HepG2 (cell line): Measurements from ENCODE around the gene TMEM135.

ENCODE experiments used
- NFE2L2 ChIP-seq: fragments of 150-350 bp; IDR thresholded peaks from 2 replicates; pipeline ENCODE4 v1.6.1; 2014; ENCODE audit warnings: low read length
- POLR2A ChIP-seq, 2 experiments: IDR thresholded peaks; 2 replicates each; pipeline ENCODE4 v1.6.1; 2011; ENCODE audit warnings: low read depth in 2 of 2, low read length in 2 of 2, mild to moderate bottlenecking in 1 of 2, moderate library complexity in 1 of 2; ENCODE audit not compliant: insufficient read depth in 1 of 2
- POLR2AphosphoS5 ChIP-seq: IDR thresholded peaks from 2 replicates; pipeline ENCODE4 v1.6.1; 2012; ENCODE audit warnings: low read depth, low read length
- SCMH1 ChIP-seq: sonication (generic); formaldehyde crosslinking; IDR thresholded peaks from 2 replicates; pipeline ENCODE4 v1.9.0; 2021; ENCODE audit warnings: missing genetic modification reagents, mild to moderate bottlenecking, borderline replicate concordance
- ZBTB1 ChIP-seq: sonication (generic); formaldehyde crosslinking; IDR thresholded peaks from 2 replicates; pipeline ENCODE4 v1.4.0; 2020; ENCODE audit warnings: missing genetic modification reagents, borderline replicate concordance
- ZNF274 ChIP-seq: sonication (generic); formaldehyde crosslinking; IDR thresholded peaks from 2 replicates; pipeline ENCODE4 v1.5.1; 2020; ENCODE audit warnings: mild to moderate bottlenecking, missing genetic modification reagents
- ZNF570 ChIP-seq: sonication (generic); formaldehyde crosslinking; IDR thresholded peaks from 2 replicates; pipeline ENCODE4 v1.4.0; 2020; ENCODE audit warnings: mild to moderate bottlenecking, missing genetic modification reagents, borderline replicate concordance
- ZNF768 ChIP-seq: sonication (generic); formaldehyde crosslinking; IDR thresholded peaks from 2 replicates; pipeline ENCODE4 v1.4.0; 2020; ENCODE audit warnings: missing genetic modification reagents
- TF ChIP-seq, protein P1 (sequence below): sonication (generic); formaldehyde crosslinking; conservative IDR thresholded peaks from 2 replicates; pipeline ENCODE4 v1.8.0; 2022; ENCODE audit warnings: low read depth, missing genetic modification reagents
- TF ChIP-seq, protein P2 (sequence below): sonication (generic); formaldehyde crosslinking; IDR thresholded peaks from 2 replicates; pipeline ENCODE4 v1.4.0; 2020; ENCODE audit warnings: mild to moderate bottlenecking, missing genetic modification reagents
- TF ChIP-seq, protein P3 (sequence below): sonication (generic); formaldehyde crosslinking; IDR thresholded peaks from 2 replicates; pipeline ENCODE4 v1.5.0; 2020; ENCODE audit warnings: mild to moderate bottlenecking, missing genetic modification reagents, moderate library complexity
- TF ChIP-seq, protein P4 (sequence below): sonication (generic); formaldehyde crosslinking; conservative IDR thresholded peaks from 2 replicates; pipeline ENCODE4 v1.5.0; 2020; ENCODE audit warnings: missing genetic modification reagents
- TF ChIP-seq, protein P5 (sequence below): sonication (generic); formaldehyde crosslinking; IDR thresholded peaks from 2 replicates; pipeline ENCODE4 v1.5.0; 2020; ENCODE audit warnings: mild to moderate bottlenecking, missing genetic modification reagents
- TF ChIP-seq, protein P6 (sequence below): sonication (generic); formaldehyde crosslinking; IDR thresholded peaks from 2 replicates; pipeline ENCODE4 v1.4.0; 2020; ENCODE audit warnings: missing genetic modification reagents

DNA sequence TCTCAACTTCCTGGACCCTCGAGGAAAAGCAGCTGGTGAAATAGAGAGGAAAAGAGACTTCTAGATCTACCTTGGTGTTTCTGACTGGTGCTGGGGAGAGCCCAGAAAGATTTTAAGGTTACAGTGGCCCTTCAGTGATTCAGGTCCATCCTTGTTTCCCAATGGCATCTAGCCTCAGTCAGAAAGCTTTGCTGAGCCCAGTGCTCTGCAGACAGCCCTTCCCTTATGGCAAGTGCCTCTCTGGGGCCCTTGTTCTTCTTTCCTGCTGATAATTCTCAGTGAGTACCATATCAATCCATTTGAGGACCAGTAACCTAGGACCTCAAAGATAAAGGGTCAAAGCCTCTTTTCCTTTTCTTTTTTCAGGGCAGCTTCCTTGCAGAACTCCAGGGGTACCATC, 25.1 kb upstream of the TMEM135 start:
- TF ChIP-seq, protein P1, sequence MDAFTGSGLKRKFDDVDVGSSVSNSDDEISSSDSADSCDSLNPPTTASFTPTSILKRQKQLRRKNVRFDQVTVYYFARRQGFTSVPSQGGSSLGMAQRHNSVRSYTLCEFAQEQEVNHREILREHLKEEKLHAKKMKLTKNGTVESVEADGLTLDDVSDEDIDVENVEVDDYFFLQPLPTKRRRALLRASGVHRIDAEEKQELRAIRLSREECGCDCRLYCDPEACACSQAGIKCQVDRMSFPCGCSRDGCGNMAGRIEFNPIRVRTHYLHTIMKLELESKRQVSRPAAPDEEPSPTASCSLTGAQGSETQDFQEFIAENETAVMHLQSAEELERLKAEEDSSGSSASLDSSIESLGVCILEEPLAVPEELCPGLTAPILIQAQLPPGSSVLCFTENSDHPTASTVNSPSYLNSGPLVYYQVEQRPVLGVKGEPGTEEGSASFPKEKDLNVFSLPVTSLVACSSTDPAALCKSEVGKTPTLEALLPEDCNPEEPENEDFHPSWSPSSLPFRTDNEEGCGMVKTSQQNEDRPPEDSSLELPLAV, result no peak
- TF ChIP-seq ZBTB1 (CRISPR knock-in tag) (no peak), POLR2A (IDR thresholded peaks at IDR 0.05; ENCODE audit: insufficient read depth in 1 of 2, low read depth in 2 of 2, low read length in 2 of 2) (no peak), ZNF274 (CRISPR knock-in tag) (no peak), POLR2AphosphoS5 (no peak), SCMH1 (CRISPR knock-in tag) (no peak), NFE2L2 (no peak), ZNF768 (no peak), ZNF570 (CRISPR knock-in tag) (no peak)
- TF ChIP-seq, protein P2, sequence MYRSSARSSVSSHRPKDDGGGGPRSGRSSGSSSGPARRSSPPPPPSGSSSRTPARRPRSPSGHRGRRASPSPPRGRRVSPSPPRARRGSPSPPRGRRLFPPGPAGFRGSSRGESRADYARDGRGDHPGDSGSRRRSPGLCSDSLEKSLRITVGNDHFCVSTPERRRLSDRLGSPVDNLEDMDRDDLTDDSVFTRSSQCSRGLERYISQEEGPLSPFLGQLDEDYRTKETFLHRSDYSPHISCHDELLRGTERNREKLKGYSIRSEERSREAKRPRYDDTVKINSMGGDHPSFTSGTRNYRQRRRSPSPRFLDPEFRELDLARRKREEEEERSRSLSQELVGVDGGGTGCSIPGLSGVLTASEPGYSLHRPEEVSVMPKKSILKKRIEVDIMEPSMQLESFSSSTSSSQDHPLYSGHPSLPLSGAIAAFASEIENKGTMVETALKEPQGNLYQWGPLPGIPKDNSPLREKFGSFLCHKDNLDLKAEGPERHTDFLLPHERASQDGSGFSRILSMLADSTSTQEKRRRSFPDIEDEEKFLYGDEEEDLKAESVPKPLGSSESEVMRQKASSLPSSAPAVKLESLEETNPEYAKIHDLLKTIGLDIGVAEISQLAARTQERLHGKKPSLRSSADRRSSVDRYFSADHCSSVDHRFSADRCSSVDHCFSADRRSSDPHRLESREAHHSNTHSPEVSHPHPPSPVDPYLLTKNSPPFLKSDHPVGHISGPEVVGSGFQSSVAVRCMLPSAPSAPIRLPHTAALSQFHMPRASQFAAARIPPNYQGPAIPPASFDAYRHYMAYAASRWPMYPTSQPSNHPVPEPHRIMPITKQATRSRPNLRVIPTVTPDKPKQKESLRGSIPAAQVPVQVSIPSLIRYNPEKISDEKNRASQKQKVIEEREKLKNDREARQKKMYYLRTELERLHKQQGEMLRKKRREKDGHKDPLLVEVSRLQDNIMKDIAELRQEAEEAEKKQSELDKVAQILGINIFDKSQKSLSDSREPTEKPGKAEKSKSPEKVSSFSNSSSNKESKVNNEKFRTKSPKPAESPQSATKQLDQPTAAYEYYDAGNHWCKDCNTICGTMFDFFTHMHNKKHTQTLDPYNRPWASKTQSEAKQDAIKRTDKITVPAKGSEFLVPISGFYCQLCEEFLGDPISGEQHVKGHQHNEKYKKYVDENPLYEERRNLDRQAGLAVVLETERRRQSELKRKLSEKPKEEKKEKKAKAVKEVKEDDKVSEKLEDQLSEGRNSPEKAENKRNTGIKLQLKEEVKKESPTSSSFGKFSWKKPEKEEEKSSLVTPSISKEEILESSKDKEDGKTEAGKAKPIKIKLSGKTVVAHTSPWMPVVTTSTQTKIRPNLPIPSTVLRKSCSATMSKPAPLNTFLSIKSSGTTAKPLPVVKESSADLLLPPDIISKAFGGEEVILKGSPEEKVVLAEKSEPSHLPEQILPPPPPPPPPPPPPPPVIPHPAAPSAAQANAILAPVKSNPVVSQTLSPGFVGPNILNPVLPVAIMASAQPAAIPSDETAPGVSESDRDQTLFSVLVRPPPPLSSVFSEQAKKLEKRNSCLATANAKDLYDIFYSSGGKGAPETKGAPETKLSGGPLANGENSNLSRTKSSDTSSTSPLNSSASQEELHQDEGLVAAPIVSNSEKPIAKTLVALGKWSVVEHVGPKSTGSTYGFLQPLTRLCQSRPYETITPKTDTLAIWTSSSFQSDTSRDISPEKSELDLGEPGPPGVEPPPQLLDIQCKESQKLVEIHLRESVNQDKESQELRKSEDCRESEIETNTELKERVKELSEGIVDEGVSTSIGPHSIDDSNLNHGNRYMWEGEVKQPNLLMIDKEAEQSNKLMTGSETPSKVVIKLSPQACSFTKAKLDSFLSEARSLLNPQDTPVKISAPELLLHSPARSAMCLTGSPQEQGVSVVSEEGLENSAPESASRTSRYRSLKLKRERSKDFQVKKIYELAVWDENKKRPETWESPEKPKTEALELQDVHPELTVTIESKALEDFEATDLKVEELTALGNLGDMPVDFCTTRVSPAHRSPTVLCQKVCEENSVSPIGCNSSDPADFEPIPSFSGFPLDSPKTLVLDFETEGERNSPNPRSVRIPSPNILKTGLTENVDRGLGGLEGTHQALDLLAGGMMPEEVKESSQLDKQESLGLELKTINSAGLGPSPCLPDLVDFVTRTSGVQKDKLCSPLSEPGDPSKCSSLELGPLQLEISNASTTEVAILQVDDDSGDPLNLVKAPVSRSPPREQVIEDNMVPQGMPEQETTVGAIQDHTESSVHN (CRISPR knock-in tag), result no peak
- TF ChIP-seq, protein P3, sequence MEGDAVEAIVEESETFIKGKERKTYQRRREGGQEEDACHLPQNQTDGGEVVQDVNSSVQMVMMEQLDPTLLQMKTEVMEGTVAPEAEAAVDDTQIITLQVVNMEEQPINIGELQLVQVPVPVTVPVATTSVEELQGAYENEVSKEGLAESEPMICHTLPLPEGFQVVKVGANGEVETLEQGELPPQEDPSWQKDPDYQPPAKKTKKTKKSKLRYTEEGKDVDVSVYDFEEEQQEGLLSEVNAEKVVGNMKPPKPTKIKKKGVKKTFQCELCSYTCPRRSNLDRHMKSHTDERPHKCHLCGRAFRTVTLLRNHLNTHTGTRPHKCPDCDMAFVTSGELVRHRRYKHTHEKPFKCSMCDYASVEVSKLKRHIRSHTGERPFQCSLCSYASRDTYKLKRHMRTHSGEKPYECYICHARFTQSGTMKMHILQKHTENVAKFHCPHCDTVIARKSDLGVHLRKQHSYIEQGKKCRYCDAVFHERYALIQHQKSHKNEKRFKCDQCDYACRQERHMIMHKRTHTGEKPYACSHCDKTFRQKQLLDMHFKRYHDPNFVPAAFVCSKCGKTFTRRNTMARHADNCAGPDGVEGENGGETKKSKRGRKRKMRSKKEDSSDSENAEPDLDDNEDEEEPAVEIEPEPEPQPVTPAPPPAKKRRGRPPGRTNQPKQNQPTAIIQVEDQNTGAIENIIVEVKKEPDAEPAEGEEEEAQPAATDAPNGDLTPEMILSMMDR, result no peak
- TF ChIP-seq, protein P4, sequence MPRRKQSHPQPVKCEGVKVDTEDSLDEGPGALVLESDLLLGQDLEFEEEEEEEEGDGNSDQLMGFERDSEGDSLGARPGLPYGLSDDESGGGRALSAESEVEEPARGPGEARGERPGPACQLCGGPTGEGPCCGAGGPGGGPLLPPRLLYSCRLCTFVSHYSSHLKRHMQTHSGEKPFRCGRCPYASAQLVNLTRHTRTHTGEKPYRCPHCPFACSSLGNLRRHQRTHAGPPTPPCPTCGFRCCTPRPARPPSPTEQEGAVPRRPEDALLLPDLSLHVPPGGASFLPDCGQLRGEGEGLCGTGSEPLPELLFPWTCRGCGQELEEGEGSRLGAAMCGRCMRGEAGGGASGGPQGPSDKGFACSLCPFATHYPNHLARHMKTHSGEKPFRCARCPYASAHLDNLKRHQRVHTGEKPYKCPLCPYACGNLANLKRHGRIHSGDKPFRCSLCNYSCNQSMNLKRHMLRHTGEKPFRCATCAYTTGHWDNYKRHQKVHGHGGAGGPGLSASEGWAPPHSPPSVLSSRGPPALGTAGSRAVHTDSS (CRISPR knock-in tag), result no peak
- TF ChIP-seq, protein P5, sequence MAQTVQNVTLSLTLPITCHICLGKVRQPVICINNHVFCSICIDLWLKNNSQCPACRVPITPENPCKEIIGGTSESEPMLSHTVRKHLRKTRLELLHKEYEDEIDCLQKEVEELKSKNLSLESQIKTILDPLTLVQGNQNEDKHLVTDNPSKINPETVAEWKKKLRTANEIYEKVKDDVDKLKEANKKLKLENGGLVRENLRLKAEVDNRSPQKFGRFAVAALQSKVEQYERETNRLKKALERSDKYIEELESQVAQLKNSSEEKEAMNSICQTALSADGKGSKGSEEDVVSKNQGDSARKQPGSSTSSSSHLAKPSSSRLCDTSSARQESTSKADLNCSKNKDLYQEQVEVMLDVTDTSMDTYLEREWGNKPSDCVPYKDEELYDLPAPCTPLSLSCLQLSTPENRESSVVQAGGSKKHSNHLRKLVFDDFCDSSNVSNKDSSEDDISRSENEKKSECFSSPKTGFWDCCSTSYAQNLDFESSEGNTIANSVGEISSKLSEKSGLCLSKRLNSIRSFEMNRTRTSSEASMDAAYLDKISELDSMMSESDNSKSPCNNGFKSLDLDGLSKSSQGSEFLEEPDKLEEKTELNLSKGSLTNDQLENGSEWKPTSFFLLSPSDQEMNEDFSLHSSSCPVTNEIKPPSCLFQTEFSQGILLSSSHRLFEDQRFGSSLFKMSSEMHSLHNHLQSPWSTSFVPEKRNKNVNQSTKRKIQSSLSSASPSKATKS (CRISPR knock-in tag), result no peak
- TF ChIP-seq, protein P6, sequence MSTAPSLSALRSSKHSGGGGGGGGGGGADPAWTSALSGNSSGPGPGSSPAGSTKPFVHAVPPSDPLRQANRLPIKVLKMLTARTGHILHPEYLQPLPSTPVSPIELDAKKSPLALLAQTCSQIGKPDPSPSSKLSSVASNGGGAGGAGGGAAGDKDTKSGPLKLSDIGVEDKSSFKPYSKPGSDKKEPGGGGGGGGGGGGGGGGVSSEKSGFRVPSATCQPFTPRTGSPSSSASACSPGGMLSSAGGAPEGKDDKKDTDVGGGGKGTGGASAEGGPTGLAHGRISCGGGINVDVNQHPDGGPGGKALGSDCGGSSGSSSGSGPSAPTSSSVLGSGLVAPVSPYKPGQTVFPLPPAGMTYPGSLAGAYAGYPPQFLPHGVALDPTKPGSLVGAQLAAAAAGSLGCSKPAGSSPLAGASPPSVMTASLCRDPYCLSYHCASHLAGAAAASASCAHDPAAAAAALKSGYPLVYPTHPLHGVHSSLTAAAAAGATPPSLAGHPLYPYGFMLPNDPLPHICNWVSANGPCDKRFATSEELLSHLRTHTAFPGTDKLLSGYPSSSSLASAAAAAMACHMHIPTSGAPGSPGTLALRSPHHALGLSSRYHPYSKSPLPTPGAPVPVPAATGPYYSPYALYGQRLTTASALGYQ, result no peak
